Measurements from ENCODE around the gene ARHGAP10.
"Not testable (repeated sequence)": the region's sequence is repeated elsewhere in the genome, so short reads cannot be mapped to it uniquely, and the experiment has no call there.

The ARHGAP10 gene

DNA sequence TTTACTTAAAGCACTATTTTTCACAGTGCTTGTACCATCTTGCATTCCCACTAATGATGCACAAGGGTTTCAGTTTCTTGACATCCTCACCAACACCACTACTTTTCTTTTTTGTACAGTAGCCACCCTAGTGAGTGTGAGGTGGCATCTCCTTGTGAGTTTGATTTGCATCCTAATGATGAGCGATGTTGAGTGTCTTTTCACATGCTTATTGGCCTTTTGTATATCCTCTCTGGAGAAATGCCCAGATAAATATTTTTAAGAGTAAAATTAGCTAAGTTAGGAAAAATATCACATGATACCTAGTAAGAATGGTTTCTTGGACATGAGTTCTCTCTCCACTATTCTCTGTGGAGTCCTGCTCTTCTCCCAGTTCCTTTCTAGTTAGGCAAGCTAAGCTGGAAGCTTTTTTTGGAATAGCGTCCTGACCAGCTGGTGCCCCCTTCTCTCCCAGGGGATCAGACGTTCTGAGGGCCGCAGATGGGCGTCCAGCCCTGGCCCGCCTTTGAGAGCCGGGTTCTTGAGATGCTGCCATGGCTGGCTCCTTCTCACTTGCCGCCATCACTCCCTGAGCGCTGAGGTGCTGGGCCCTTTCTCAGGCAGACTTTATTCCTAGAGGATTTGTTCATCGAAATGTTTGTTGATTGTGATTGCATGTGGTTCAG is 132.1 kb downstream of the ARHGAP10 start:
- Histone ChIP-seq H3K4me3 (no peak overlapping the region), H3K27ac (peak overlapping the region in 1 of 21 experiments; percentile 58)

DNA sequence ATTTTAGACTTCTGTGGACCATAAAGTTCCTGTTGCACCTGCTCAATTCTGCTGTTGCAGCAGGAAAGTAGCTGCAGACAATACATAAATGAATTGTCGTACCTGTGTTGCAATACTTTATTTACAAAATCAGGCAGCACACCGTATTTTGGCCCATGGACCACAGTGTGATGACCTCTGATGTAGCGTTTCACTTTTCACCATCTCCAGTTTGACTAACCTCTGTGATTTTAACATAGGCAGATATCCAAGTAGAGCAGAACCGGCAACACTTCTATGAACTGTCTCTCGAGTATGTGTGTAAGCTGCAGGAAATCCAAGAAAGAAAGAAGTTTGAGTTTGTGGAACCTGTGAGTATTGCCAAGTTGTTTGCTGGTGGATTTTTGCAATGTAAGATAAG is 132.7 kb downstream of the ARHGAP10 start:
- H3K27ac ChIP-seq = peak overlapping the region in 1 of 21 experiments; percentile 58
- no peak overlapping the region for H3K4me3 ChIP-seq

DNA sequence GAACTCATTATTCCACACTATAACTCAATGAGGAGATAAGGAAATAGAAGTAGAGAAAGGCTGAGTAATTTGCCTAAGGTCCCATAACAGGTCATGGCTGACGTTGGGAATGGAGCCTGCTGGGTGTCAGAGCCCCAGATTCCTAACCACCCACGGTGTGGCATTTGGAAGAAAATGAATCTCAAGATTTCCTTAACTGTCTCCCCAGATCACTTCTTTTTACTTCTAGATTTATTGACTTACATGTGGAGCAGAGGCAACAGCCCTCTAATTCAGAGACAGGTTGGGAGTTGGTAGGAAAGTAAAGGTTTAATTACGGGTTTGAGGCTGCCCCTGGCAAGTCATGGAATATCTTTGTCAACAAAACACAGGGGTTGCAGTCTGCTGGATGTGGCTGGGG is 134.0 kb downstream of the ARHGAP10 start:
- Histone ChIP-seq H3K27ac (peak overlapping the region in 1 of 21 experiments; percentile 2), H3K4me3 (no peak overlapping the region)

DNA sequence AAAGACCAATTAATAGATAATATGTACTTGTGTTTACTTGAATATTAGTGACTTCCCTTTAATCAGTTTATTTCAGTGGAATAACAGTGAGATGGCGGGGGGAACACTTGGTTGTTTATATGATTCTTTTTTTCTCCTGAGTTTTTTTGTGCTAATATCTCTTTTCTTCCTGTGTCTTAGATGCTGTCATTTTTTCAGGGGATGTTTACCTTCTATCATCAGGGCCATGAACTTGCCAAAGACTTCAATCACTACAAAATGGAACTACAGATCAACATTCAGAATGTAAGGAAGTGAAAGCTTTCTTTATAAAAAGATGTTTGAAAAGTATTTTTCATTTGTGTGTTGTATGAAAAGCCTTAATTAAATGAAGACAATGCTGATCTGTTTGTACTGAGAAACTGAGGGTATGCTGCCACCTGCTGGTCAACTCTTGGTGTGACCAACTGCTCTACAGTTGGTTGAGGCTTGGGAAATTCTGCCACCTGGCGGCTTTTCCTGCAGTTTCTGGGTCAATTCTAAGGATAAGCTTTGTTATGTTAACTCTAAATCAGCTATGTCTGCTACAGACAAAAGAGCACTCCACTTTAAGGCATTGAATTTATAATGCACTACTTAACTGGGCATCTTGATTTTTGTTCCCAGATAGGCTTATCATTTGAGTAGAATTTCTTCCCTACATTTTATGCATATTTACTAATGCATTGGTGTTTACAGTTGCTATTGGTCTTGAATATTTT is 134.8 kb downstream of the ARHGAP10 start:
- H3K27ac ChIP-seq = peak overlapping the region in 1 of 21 experiments; percentile 2
- H3K4me3 ChIP-seq = no peak overlapping the region

DNA sequence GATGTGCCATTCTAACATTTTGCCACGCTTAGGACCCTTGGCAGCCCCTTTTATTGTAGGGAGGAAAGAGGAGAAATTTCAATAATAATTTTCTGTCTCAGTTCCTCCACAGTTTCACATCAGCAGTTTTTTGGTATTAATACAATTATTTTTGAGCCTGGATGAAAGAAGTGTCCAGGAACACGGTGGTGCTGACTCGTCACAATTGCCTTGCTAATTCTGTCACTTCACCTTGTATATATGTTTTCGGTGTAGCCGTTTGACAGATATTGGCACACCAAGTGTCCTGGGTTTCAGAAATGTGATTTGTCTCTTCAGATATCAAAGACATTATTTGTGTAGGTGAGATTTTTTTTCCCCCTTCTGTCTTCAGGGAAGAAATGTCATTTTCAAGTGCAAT is 142.2 kb downstream of the ARHGAP10 start:
- Histone ChIP-seq H3K4me3 (no peak overlapping the region), H3K27ac (no peak overlapping the region)

DNA sequence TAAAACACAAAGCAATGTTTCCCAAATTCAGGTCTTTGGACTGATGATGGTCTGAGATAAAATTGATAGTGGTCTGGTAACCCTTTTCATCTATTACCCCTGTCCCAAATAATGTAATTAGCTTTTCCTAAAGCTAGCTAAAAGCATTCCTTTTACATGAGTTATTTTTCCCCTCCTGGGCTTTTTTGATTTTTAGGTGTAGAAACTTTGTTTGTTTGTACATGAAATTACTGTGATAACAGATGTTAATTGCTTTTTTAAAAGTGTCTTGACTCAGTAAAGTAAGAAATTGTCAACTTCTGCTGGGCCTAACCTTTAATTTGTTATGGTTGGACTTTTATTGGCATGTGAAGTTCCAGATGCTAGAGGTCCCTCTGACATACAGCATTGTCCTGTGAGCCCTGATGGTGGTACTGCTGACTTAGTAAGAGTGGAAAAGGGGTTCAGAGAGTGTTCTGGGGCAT is 145.5 kb downstream of the ARHGAP10 start:
- H3K27ac ChIP-seq = no peak overlapping the region
- no peak overlapping the region for H3K4me3 ChIP-seq

DNA sequence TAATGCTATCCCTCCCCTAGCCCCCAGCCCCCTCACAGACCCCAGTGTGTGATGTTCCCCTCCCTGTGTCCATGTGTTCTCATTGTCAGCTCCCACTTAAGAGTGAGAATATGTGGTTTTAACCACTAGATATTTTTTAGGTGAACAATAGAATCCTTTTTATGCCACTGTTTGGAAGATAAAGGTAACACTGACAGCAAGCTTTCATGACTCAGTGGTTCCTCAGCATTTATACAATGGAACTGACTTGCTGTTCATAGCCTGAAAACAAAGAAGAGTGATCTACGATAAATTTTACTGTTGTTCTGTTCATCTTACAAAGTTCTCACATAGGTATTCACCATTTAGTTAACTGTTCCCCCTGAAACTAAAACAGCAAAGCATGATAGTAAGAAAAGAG is 147.8 kb downstream of the ARHGAP10 start:
- no peak overlapping the region for H3K27ac ChIP-seq
- no peak overlapping the region for H3K4me3 ChIP-seq

DNA sequence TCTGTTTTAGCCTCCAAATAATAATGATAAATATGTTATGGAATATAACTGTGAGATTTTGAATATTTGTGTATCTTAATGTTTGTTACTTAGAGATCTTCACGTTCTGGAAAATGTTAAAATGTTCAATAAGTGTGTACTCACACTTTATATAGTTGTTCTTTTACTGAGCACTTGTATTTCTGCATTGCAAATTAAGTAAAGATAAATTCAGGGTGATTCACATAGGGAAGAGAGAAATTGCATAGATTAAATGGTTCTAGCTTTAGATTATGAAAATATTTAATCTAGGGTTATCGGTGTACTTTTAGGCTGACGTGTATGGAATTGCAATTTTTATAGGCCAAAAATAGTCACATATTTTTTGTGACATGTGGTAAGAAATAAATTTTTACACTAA is 148.6 kb downstream of the ARHGAP10 start:
- H3K4me3 ChIP-seq = no peak overlapping the region
- H3K27ac ChIP-seq = no peak overlapping the region

DNA sequence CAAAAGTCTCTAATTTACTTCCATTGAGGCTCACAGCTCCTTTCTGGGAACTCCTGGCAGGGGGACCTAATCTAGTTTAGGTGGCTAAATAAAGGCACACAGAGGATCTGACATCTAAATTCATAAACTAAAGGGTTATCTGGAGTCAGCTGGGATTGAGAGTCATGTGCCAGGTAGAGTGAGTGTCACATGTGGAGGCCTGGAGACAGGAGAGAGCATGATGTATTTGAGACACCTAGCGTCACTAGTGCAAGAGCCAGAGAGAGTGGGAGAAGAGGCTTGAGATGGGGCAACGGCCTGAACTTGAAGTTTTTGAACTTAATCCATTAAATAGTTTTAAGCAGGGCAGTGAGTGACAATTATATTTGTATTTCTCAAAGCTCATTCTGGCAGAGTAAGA is 152.6 kb downstream of the ARHGAP10 start:
- no peak overlapping the region for H3K27ac ChIP-seq
- H3K4me3 ChIP-seq = no peak overlapping the region

DNA sequence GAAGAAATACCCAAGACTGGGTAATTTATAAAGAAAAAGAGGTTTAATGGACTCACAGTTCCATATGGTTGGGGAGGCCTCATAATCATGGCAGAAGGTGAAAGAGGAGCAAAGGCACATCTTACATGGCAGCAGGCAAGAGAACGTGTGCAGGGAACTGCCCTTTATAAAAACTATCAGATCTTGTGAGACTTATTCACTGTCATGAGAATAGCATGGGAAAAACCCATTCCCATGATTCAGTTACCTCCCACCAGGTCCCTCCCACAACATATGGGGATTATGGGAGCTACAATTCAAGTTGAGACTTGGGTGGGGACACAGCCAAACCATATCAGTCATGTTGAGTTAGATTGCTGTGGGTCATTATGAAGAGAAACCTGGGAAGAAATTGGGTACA is 153.3 kb downstream of the ARHGAP10 start:
- H3K4me3 ChIP-seq, H3K27ac ChIP-seq: not testable (repeated sequence)

DNA sequence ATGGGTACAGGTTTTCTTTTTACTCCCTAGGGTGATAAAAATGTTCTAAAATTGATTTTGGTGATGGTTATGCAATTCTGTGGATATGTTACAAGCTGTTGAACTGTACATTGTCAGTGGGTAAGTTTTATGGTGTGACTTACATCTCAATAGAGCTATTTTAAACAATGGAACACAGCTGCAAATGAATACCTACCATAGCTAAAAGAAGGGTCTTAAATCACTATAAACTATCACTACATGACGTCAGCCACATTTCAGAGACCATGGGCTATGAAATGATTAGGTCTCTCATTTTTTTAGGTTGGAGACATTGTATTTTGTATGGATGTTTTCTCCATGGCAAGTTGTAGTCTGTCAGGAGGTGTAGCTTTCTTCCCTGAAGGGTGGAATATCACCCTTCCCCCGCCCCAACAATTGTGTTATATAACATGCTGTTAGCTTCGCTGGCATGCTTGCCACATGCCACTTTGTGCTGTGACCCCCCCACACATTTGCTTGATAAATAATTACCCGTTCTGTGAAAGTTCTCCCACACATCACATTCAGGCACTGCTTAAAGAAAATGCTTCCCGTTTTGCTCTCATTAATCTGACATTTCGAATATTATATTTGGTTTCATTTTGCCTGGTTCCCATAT is 159.7 kb downstream of the ARHGAP10 start:
- Histone ChIP-seq H3K27ac (no peak overlapping the region), H3K4me3 (no peak overlapping the region)

DNA sequence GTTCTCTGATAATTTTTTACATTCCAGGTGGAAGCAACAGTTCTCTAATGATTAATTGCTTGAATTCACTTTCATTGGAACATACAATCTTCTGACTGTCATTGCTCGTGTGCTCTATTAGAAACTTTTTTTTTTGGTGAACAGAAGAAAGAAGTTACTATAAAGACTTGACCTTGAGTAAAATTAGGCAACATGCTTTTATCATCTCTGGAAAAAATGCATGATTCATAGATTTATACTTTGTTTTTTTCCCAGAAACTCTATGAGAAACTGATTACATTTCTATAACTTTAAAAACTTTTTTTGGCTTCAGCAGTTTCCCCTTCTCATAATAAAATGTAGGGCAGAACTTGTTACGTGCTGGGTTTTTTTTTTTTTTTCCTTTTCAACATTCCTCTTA is 167.6 kb downstream of the ARHGAP10 start:
- Histone ChIP-seq H3K4me3 (no peak overlapping the region), H3K27ac (no peak overlapping the region)

DNA sequence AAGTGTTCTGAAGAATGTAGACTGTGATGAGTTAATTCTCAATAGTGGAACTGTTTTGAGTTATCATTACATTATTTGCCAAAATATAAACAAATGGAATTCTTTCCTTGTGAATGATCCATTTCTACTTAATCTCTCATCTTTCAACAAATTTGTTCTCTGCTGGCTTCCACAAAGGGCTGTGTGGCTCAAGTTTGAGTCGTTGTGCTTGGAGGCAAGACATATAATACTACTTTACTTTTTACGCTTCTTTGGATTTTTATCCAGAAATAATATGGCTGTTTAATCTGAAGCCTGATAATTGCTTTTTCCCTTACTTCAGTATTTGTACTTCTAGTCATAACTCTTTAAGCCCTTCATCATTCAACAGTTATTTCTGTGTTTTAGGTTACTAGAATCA is 169.5 kb downstream of the ARHGAP10 start:
- Histone ChIP-seq H3K4me3 (no peak overlapping the region), H3K27ac (no peak overlapping the region)

DNA sequence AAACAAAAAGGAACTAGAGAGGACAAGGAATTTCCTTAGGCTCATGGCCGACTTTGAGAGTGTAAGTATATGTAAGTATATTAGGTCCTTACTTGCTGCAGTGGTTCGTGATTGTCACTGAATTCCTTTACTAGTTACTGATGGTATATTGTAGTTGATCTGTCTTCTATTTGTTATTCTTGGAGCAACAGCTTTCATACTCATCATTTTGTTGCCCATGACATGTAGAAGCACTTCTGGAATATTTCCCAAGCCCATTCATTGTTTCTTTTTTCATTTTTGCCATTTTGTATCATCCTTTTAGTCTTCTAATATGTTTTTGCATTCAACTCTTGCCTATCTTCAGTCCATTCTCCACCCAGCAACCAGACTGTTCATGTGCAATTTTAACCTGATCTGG is 170.0 kb downstream of the ARHGAP10 start:
- no peak overlapping the region for H3K27ac ChIP-seq
- H3K4me3 ChIP-seq = no peak overlapping the region

DNA sequence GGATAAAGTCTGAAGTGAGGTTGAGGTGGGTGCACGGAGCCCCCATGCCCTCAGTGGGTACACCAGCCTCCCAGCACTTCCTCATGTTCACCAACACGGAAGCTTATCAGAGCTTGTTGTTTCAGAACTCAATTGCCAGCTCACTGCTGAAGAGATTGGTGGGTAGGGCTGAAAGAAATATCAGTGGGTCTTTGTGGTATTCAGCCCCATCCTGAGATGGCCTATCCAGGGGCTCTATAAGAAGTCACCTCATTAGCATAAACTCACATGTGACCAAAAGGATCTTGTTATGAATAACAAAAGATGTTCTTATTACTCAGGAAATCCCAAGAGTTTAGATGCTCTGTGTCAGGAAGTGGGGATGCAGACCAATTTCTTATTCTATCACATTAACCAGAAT is 177.3 kb downstream of the ARHGAP10 start:
- H3K4me3 ChIP-seq = no peak overlapping the region
- H3K27ac ChIP-seq = no peak overlapping the region

DNA sequence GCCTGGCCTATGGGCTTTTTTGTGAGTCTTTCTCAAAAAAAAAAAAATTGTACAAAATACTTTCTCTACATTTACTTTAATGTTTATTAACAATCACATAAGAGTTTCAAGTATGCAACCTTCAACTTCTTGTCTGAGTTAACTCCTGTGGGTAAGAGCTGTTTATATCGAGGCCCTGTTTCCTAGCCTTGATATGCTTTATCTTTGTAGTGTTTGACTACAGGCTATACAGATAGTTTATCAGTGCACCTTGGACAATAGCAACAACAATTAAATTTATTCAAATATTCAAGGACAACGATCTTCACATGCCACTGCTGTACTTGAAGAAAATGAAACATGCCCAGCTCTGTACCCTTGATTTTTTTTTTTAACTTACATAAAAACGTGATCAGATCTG is 178.4 kb downstream of the ARHGAP10 start:
- no peak overlapping the region for H3K4me3 ChIP-seq
- no peak overlapping the region for H3K27ac ChIP-seq

DNA sequence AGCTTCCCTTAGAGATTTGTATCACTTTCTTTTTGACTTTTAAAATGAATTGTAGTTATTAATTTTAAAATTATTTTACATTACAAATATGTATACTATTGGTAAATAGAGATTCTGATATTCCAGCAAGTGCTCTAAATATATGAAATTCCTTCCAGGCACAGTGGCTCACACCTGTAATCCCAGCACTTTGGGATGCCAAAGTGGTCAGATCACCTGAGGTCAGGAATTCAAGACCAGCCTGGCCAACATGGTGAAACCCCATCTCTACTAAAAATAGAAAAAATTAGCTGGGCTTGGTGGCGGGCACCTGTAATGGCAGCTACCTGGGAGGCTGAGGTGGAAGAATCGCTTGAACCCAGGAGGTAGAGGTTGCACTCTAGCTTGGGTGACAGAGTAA is 180.2 kb downstream of the ARHGAP10 start:
- not testable (repeated sequence) for H3K4me3 ChIP-seq, H3K27ac ChIP-seq

DNA sequence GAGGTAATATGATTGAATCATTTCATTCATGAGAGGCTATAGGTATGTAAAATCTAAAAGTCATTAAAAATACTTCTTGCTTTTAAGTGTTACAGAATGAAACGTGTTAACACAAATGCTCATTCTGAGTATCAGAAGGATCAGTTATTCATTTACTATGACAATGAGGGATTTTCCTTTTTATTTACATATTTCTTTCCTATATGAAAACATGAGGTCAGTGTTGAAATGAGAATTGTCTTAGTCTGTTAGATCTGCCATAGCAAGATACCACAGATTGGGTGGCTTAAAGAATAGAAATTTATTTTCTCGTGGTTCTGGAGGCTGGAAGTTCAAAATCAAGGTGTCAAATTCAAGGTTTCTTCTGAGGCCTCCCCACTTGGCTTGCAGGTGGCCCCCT is 181.2 kb downstream of the ARHGAP10 start:
- Histone ChIP-seq H3K27ac (no peak overlapping the region), H3K4me3 (no peak overlapping the region)

DNA sequence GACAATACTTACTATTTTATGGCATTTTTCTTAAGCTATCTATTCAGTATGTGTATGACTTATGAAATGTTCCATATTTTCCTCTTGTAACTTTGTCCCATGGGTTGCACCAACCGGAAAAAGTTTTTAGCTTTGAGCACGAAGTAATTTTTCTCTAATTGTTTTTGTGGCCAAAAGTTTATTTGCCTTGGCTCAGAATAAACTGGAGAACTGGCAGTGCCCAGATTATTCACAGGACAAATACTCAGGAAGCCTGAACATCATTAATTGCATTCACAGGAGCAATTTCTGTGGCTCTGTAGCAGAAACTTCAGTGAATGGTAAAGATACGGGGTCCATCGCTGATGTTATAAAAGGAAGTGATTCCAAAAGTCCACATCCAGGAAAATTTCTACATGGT is 184.5 kb downstream of the ARHGAP10 start:
- H3K4me3 ChIP-seq = no peak overlapping the region
- peak overlapping the region in 1 of 21 experiments; percentile 3 for H3K27ac ChIP-seq

DNA sequence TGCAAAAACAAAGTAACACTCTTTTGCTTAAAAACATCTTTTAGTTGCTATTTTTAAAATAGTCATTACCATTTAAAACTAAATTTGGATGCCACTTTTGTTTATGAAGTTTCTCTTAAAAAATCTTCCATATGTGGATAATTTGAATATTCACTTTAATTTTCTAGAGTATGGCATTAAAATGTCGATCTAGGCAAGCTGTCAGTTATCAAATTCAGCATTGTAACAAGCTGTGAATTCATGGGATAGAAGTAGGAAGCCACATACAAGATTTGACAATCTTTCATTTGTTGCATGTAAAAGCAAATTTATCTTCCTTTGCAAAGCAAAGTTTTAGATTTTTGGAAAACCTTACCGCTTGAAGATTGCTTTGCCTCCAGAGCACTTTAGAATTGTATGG is 191.5 kb downstream of the ARHGAP10 start:
- H3K27ac ChIP-seq = no peak overlapping the region
- H3K4me3 ChIP-seq = no peak overlapping the region

DNA sequence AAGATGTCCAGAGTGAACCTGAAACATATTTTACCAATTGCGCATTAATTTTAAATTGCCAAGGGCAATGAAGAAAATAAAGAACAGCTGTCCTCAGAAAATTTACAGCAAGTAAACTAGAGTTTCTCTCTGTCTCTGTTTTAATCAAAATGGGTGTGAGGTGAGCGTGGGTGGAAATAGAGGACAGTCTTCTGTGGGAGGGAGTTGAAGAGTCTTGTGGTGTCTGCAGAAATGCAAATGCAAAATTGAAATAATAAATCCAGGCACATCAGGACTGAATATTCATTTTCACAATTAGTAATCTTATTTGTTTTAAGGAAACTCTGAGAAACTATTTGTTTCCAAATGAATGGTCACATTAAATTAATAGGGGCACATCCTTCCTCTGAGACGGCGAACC is 192.0 kb downstream of the ARHGAP10 start:
- no peak overlapping the region for H3K27ac ChIP-seq
- H3K4me3 ChIP-seq = no peak overlapping the region
